Kidney glomerular epithelial cell (primary cell): ENCODE measurements around the gene TMEM80.
"Not testable (repeated sequence)": the region's sequence is repeated elsewhere in the genome, so short reads cannot be mapped to it uniquely, and the experiment has no call there.

Experiments used
- DNase-seq: peaks from one replicate; lab custom pipeline; 2025; lab: John Stamatoyannopoulos, UW

TMEM80 gene

GRCh38 chr11:695538-696248 is at the start of gene TMEM80:
Gene TMEM80, plus strand, starts transcription at chr11:695816. Its CDS starts 12 bp downstream, at chr11:695828.
- peak; percentile 91 for DNase-seq

- no peak for DNase-seq
These were observed 49.4 kb upstream of the TMEM80 start for GRCh38 chr11:646214-646613.

- not testable (repeated sequence) for DNase-seq
These were observed 47.9 kb upstream of the TMEM80 start for GRCh38 chr11:647672-648158.

DNA sequence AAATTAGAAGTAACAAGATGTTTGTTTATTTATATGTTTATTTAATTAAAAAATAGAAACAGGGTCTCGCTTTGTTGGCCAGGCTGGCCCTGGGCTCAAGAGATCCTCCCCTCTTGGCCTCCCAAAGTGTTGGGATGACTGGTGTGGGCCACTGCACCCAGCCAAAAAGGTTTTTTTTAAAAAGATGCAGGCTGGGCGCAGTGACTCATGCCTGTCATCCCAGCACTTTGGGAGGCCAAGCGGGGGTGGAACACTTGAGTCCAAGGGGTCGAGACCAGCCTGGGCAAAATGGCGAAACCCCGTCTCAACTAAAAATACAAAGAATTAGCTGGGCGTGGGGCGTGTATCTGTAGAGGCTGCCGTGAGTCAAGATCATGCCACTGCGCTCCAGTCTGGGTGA is 45.1 kb upstream of the TMEM80 start:
- DNase-seq = no peak

DNA sequence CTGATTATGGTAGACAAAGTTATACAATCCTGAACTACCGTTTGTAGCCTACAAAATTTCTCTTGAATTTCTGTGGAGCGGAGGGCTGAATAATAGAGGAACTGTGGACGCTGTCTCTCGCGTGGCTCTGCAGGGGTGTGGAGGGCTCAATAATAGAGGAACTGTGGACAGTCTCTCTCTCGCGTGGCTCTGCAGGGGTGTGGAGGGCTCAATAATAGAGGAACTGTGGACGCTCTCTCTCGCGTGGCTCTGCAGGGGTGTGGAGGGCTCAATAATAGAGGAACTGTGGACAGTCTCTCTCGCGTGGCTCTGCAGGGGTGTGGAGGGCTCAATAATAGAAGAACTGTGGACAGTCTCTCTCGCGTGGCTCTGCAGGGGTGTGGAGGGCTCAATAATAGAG is 42.5 kb upstream of the TMEM80 start:
- DNase-seq = not testable (repeated sequence)

DNA sequence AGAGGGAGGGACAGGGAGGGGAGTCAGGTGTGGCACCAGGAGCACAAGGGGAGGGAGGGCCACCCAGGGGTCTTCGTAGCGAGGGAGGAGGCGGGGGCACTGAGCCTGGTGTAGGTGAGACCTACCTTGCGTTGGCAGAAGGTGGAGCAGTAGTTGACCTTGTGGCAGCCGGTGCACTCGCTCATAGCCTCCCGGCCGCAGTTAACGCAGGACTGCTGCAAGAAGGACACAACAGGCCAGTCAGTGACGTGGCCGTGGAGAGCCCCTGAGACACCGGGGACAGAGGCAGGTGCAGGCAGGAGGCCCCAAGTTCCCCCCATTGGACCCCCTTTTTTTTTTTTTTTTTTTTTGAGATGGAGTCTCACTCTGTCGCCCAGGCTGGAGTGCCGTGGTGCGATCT is 41.8 kb upstream of the TMEM80 start:
- no peak for DNase-seq

DNA sequence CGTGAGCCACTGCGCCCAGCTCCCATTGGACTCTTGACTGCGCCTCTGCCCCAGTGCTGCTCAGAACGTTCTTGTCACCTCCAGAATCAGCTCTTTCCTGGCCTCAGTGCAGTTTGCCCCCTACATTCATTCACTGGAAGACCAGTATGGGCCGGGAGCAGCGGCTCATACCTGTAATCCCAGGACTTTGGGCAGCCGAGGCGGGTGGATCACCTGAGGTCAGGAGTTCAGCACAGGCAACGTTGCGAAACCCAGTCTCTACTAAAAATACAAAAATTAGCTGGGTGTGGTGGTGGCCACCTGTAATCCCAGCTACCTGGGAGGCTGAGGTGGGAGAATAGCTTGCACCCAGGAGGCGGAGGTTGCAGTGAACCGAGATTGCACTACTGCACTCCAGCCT is 41.2 kb upstream of the TMEM80 start:
- not testable (repeated sequence) for DNase-seq

DNA sequence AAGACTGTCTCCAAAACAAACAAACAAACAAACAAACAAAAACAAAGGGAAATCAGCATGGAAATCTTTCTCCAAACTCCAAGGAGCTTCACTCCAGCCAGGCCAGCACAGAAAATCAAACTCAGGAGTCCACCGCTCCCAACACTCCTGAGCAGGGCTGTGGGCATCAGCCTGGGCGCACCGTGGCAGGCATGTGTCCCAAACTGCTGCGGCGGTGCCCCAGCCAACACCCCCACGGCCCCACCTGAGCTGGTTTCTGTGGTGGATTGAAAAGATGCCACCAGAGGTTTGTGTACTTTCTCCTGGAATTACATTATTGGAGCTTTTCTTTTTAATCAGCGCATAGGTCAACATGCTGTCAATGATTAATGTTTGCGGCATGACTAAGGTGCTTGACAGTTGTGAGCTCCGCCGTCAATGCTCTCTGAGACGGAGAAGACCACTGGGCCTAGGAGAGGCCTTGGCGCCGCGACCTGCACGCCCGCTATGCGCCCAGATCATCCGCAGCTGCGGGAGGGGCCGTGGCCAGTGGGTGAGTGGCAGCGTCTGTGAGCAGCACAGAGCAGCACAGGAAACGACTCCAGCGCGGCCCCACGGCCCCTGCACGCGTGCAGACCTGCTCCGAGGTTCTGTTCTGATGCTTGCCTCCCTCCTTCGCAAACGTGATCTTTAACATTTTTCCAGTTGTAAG is 40.4 kb upstream of the TMEM80 start:
- peak; percentile 49 for DNase-seq

GRCh38 chr11:656426-656825 is 39.2 kb upstream of the TMEM80 start:
- DNase-seq = no peak

- no peak for DNase-seq
These were observed 38.8 kb upstream of the TMEM80 start for GRCh38 chr11:656866-657265.

DNA sequence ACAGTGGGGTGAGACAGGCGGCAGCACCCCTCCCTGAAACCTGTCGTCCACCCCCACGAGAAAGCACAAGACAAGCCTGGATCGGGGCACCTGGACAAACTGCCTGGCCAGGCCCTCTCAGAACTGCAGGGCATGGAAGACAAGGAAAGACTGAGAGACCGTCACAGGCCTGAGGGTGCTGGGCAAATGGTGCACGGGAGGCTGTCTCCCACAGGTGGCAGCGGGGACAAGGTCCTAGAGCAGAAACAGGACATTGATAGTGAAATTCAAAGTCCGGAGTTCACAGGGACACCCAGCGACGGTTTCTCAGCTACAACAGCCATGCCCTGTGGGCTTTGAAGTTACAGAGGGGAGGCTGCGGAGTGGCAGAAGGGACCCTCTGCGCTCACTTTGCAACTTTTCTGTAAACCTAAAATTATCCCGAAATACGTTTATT is 37.9 kb upstream of the TMEM80 start:
- no peak for DNase-seq

DNA sequence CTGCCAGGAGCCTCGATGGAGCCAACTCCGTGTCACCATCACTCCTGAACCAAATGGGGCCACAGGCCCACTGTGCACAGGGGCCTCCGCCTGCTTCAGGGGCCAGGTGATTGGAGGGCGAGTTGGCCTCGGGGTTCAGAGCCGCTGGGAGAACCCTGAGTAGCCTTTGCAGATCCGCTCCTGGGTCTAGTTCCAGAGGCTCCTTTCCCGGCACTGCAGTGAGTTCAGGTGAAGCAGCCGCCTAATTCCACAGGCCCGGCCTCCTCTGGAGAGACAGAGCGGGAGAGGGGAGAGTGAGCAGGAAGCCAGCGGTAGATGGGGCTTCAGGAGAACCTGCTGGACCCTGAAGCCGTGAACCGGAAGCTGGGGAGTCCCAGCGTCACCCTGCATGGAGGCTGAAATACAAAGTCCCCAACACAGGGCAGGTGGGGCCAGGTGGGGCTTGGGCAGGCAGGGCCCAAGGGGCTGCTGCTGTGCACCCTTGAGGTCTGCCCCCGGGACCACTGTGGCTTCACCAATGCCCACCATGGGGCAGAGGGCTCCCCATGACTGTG is 36.0 kb upstream of the TMEM80 start:
- DNase-seq = no peak

- no peak for DNase-seq
These were observed 35.3 kb upstream of the TMEM80 start for GRCh38 chr11:660281-660680.

- no peak for DNase-seq
These were observed 34.8 kb upstream of the TMEM80 start for GRCh38 chr11:660681-661444.

DNA sequence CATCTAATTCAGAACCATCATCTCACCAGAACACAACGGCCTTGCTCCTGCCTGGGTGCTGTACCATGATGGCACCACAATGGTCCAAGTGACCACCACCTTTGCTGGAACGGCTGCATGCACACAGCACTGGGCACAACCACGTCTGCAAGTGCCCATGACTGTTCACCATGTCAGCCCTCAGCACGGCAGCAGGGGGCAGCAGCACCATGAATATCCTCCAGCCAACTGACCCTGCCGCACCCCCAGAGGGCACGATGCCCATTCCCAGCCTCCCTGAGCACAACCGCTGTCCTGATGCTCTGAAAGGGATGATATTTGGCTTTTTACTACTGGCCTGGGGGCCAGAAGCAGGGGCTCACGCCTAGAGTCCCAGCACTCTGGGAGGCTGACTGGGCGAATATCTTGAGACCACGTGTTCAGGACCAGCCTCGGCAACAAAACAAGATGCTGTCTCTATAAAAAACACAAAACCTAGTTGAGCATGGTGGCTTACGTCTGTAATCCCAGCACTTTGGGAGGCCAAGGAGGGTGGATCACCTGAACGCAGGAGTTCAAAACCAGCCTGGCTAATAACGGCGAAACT is 32.8 kb upstream of the TMEM80 start:
- no peak for DNase-seq

- no peak for DNase-seq
These were observed 30.4 kb upstream of the TMEM80 start for GRCh38 chr11:665062-665703.

GRCh38 chr11:665704-666281 is 29.8 kb upstream of the TMEM80 start:
- DNase-seq = no peak

DNA sequence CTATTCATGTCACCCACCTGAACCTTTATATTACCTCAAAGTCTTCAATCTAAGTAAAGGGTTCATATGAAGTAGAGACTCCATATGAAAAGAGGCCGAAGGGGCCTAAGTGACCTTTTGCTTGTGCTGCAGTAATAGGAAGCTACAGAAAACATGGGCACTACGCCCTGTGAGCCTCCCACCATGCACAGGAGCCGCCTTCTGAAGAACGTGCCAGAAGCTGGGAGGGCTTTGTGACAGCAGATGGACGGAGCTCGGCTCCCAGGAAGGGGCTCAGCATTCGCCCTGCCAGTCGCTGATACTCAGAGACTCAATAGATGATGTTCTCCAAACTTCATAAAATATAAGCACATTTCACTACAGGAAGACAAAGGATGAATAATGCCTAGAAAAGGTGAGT is 21.8 kb upstream of the TMEM80 start:
- no peak for DNase-seq

DNA sequence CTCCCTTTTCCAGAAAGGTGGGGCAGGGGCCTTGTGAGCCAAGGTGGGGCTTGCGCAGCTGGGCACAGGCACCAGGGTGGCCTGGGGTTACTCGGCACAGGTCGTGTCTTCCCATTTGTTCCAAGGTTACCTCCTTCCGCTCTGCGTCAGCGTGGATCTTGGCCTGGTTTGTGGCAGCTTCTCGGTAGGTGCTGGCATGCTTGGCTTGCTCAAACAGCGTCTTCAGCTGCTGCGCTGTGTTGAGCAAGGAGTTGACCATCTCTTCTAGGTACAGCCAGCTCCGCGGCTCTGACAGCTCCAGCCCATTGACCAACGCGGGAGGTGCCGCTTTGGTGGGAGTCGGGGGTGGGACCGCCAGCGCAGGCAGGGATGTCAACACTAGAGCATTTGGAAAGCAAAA is 21.2 kb upstream of the TMEM80 start:
- DNase-seq = no peak

DNA sequence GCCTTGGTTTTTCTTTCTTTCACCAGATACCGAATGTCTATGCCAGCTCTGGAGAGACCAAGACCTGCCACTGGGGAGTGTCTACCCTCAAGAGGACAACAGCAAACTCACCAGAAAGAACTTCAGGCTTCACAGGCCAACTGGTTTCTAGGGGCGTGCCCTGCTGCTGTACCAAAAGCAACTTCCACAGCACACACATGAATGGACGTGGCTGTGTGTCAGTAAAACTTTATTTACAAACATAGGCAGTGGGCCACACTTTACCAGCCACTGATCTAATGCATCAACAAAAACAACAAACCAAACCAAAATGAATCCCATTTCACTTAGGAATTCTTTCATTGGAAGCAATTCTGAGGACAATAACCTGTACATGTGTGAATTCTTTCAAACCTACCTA is 17.3 kb upstream of the TMEM80 start:
- no peak for DNase-seq
